Measurements from ENCODE around the gene BTBD10.

Gene BTBD10

GRCh38 chr11:13486926-13487660 lies 24.1 kb upstream of the BTBD10 start:
- TF ChIP-seq CTCF (IDR thresholded peaks at IDR 0.05; ENCODE audit: low read length) (peak; percentile 12; the same call in 1 of the 2 replicates), EZH2phosphoT487 (IDR thresholded peaks at IDR 0.05; ENCODE audit: low read length) (no peak), EZH2 (optimal IDR thresholded peaks at IDR 0.05; ENCODE audit: low read depth, low read length) (no peak)
- no peak overlapping the region for H2AFZ ChIP-seq (ENCODE audit: low read length)
- H4K20me1 ChIP-seq (ENCODE audit: insufficient read depth, low read length), result no peaks in the 10 kb centered on the region
- H3K9me2 ChIP-seq (replicated peaks; ENCODE audit: insufficient read depth, low read length), result no peaks in the 10 kb centered on the region
- H3K27me3 ChIP-seq (replicated peaks; ENCODE audit: insufficient read depth, low read length), result no peaks in the 10 kb centered on the region
- no peaks in the 10 kb centered on the region for H3K9me3 ChIP-seq (replicated peaks; ENCODE audit: insufficient read depth, low read length)
- no peaks in the 10 kb centered on the region for H3F3A ChIP-seq (ENCODE audit: insufficient read depth, low read length)
- no peaks in the 10 kb centered on the region for H3K36me3 ChIP-seq (replicated peaks; ENCODE audit: insufficient read depth, low read length)
- H3K4me3 ChIP-seq (ENCODE audit: low read length), result no peak overlapping the region
- H3K79me2 ChIP-seq (ENCODE audit: low read length), result no peaks in the 10 kb centered on the region
- H3K27ac ChIP-seq (ENCODE audit: low read length), result no peak overlapping the region
- no peak overlapping the region for H3K4me2 ChIP-seq (ENCODE audit: low read depth, low read length)
- DNase-seq, result no peak
- no peak overlapping the region for H3K9ac ChIP-seq (ENCODE audit: low read length)
- no peaks in the 10 kb centered on the region for H3K4me1 ChIP-seq (ENCODE audit: low read length)

GRCh38 chr11:13480198-13480597 lies 17.2 kb upstream of the BTBD10 start:
- Histone ChIP-seq H3K9me3 (replicated peaks; ENCODE audit: insufficient read depth, low read length) (no peaks in the 10 kb centered on the region), H3K36me3 (replicated peaks; ENCODE audit: insufficient read depth, low read length) (no peaks in the 10 kb centered on the region)

GRCh38 chr11:13479688-13480087 lies 16.7 kb upstream of the BTBD10 start:
- no peaks in the 10 kb centered on the region for H4K20me1 ChIP-seq (ENCODE audit: insufficient read depth, low read length)
- no peaks in the 10 kb centered on the region for H3K36me3 ChIP-seq (replicated peaks; ENCODE audit: insufficient read depth, low read length)
- DNase-seq, result no peak
- H2AFZ ChIP-seq (ENCODE audit: low read length), result no peak overlapping the region
- H3K79me2 ChIP-seq (ENCODE audit: low read length), result no peaks in the 10 kb centered on the region
- no peak overlapping the region for H3K4me3 ChIP-seq (ENCODE audit: low read length)
- H3F3A ChIP-seq (ENCODE audit: insufficient read depth, low read length), result no peaks in the 10 kb centered on the region
- no peaks in the 10 kb centered on the region for H3K9me2 ChIP-seq (replicated peaks; ENCODE audit: insufficient read depth, low read length)
- no peak overlapping the region for H3K27ac ChIP-seq (ENCODE audit: low read length)
- no peak overlapping the region for H3K4me2 ChIP-seq (ENCODE audit: low read depth, low read length)
- H3K4me1 ChIP-seq (ENCODE audit: low read length), result no peaks in the 10 kb centered on the region
- no peak overlapping the region for H3K9ac ChIP-seq (ENCODE audit: low read length)
- TF ChIP-seq EZH2 (optimal IDR thresholded peaks at IDR 0.05; ENCODE audit: low read depth, low read length), result no peak
- no peak for TF ChIP-seq CTCF (IDR thresholded peaks at IDR 0.05; ENCODE audit: low read length)
- no peak for TF ChIP-seq EZH2phosphoT487 (IDR thresholded peaks at IDR 0.05; ENCODE audit: low read length)
- H3K9me3 ChIP-seq (replicated peaks; ENCODE audit: insufficient read depth, low read length), result no peaks in the 10 kb centered on the region
- H3K27me3 ChIP-seq (replicated peaks; ENCODE audit: insufficient read depth, low read length), result no peaks in the 10 kb centered on the region

More at GRCh38 chr11:13480198-13480597, 17.2 kb upstream of the BTBD10 start:
- H3K9me2 ChIP-seq (replicated peaks; ENCODE audit: insufficient read depth, low read length), result no peaks in the 10 kb centered on the region
- no peaks in the 10 kb centered on the region for H4K20me1 ChIP-seq (ENCODE audit: insufficient read depth, low read length)
- H3K79me2 ChIP-seq (ENCODE audit: low read length), result no peaks in the 10 kb centered on the region
- H3K4me1 ChIP-seq (ENCODE audit: low read length), result no peaks in the 10 kb centered on the region
- no peaks in the 10 kb centered on the region for H3F3A ChIP-seq (ENCODE audit: insufficient read depth, low read length)
- DNase-seq, result peak; percentile 59
- TF ChIP-seq EZH2 (optimal IDR thresholded peaks at IDR 0.05; ENCODE audit: low read depth, low read length) (no peak), EZH2phosphoT487 (IDR thresholded peaks at IDR 0.05; ENCODE audit: low read length) (no peak), CTCF (IDR thresholded peaks at IDR 0.05; ENCODE audit: low read length) (no peak; the same call in 1 of the 2 replicates)
- H2AFZ ChIP-seq (ENCODE audit: low read length), result no peak overlapping the region
- no peak overlapping the region for H3K9ac ChIP-seq (ENCODE audit: low read length)
- no peak overlapping the region for H3K4me3 ChIP-seq (ENCODE audit: low read length)
- no peak overlapping the region for H3K27ac ChIP-seq (ENCODE audit: low read length)
- no peak overlapping the region for H3K4me2 ChIP-seq (ENCODE audit: low read depth, low read length)
- no peaks in the 10 kb centered on the region for H3K27me3 ChIP-seq (replicated peaks; ENCODE audit: insufficient read depth, low read length)
